SK-N-SH treated with all-trans-retinoic acid at 6 μM for 48 hours (cell line): ENCODE results near the gene DNAAF5.

Source experiments
- ATAC-seq: fragments of 200-7000 bp; cut with Tn5 transposase; 3 replicates; pipeline ENCODE4 v1.9.1; 2020; ENCODE audit warnings: mild to moderate bottlenecking, moderate library complexity
- ARNTL ChIP-seq: fragments of 450-650 bp; formaldehyde crosslinking; IDR thresholded peaks from 2 replicates; pipeline ENCODE4 v1.5.0; 2020; ENCODE audit warnings: low read depth, mild to moderate bottlenecking, moderate library complexity, borderline replicate concordance
- BACH2 ChIP-seq: fragments of 250-450 bp; sonication (Bioruptor Pico); IDR thresholded peaks from 2 replicates; pipeline ENCODE4 v1.9.0; 2021; ENCODE audit warnings: mild to moderate bottlenecking, borderline replicate concordance
- CREB5 ChIP-seq: fragments of 250-450 bp; sonication (Bioruptor Pico); IDR thresholded peaks from 2 replicates; pipeline ENCODE4 v1.5.1; 2020; ENCODE audit warnings: low read depth, mild to moderate bottlenecking, moderate library complexity
- CSRNP3 ChIP-seq: fragments of 250-450 bp; sonication (Bioruptor Pico); IDR thresholded peaks from 2 replicates; pipeline ENCODE4 v1.5.1; 2021; ENCODE audit warnings: mild to moderate bottlenecking, moderate library complexity
- ESRRG ChIP-seq: fragments of 250-450 bp; sonication (Bioruptor Pico); IDR thresholded peaks from 2 replicates; pipeline ENCODE4 v1.6.1; 2021; ENCODE audit warnings: mild to moderate bottlenecking
- GLIS3 ChIP-seq: fragments of 250-450 bp; sonication (Bioruptor Pico); IDR thresholded peaks from 2 replicates; pipeline ENCODE4 v1.5.0; 2020; ENCODE audit warnings: mild to moderate bottlenecking, moderate library complexity
- ISL1 ChIP-seq: fragments of 250-450 bp; sonication (Bioruptor Pico); IDR thresholded peaks from 2 replicates; pipeline ENCODE4 v2.1.2; 2022; ENCODE audit warnings: mild to moderate bottlenecking, moderate library complexity
- PPARA ChIP-seq: fragments of 250-450 bp; sonication (Bioruptor Pico); IDR thresholded peaks from 2 replicates; pipeline ENCODE4 v1.5.0; 2020; ENCODE audit warnings: mild to moderate bottlenecking, borderline replicate concordance
- RARB ChIP-seq: fragments of 250-450 bp; sonication (Bioruptor Pico); IDR thresholded peaks from 2 replicates; pipeline ENCODE4 v1.8.0; 2021; ENCODE audit warnings: mild to moderate bottlenecking, moderate library complexity
- SNAI2 ChIP-seq: fragments of 250-450 bp; sonication (Bioruptor Pico); IDR thresholded peaks from 2 replicates; pipeline ENCODE4 v1.5.0; 2020; ENCODE audit warnings: mild to moderate bottlenecking, moderate library complexity
- TCF4 ChIP-seq: fragments of 250-450 bp; sonication (Bioruptor Pico); IDR thresholded peaks from 2 replicates; pipeline ENCODE4 v1.8.0; 2021; ENCODE audit warnings: mild to moderate bottlenecking, moderate library complexity, borderline replicate concordance
- TOX ChIP-seq: fragments of 250-450 bp; sonication (Bioruptor Pico); IDR thresholded peaks from 2 replicates; pipeline ENCODE4 v1.8.0; 2021; ENCODE audit warnings: mild to moderate bottlenecking, moderate library complexity, borderline replicate concordance
- TSHZ2 ChIP-seq: fragments of 250-450 bp; sonication (Bioruptor Pico); IDR thresholded peaks from 2 replicates; pipeline ENCODE4 v1.5.0; 2020; ENCODE audit warnings: mild to moderate bottlenecking, moderate library complexity
- ZFP3 ChIP-seq: fragments of 250-450 bp; sonication (Bioruptor Pico); IDR thresholded peaks from 2 replicates; pipeline ENCODE4 v1.5.0; 2020; ENCODE audit warnings: mild to moderate bottlenecking, moderate library complexity
- ZFP30 ChIP-seq: fragments of 450-650 bp; formaldehyde crosslinking; IDR thresholded peaks from 2 replicates; pipeline ENCODE4 v1.5.0; 2022; ENCODE audit warnings: mild to moderate bottlenecking, moderate library complexity
- ZNF565 ChIP-seq: fragments of 450-650 bp; formaldehyde crosslinking; conservative IDR thresholded peaks from 2 replicates; pipeline ENCODE4 v1.5.0; 2020; ENCODE audit warnings: low read depth, mild to moderate bottlenecking, moderate library complexity
- ZNF70 ChIP-seq: fragments of 450-650 bp; formaldehyde crosslinking; IDR thresholded peaks from 2 replicates; pipeline ENCODE4 v1.5.0; 2020; ENCODE audit warnings: mild to moderate bottlenecking, moderate library complexity
- ZNF8 ChIP-seq: fragments of 450-650 bp; formaldehyde crosslinking; IDR thresholded peaks from 2 replicates; pipeline ENCODE4 v1.5.0; 2020; ENCODE audit warnings: mild to moderate bottlenecking, moderate library complexity

Gene DNAAF5

GRCh38 chr7:833601-834258 is 107.2 kb downstream of the DNAAF5 start:
- TF ChIP-seq CREB5 (CRISPR knock-in tag): no peak
- no peak for TF ChIP-seq ZFP30 (CRISPR knock-in tag)
- TF ChIP-seq TSHZ2 (CRISPR knock-in tag): no peak
- TF ChIP-seq TCF4: no peak
- TF ChIP-seq TOX (CRISPR knock-in tag): no peak
- TF ChIP-seq ISL1: no peak
- TF ChIP-seq ZNF70: no peak
- TF ChIP-seq SNAI2 (CRISPR knock-in tag): no peak
- TF ChIP-seq GLIS3 (CRISPR knock-in tag): no peak
- no peak for TF ChIP-seq RARB (CRISPR knock-in tag)
- no peak for TF ChIP-seq CSRNP3
- no peak for TF ChIP-seq ZNF565 (CRISPR knock-in tag)
- no peak for ATAC-seq

GRCh38 chr7:834277-834676 is 107.8 kb downstream of the DNAAF5 start:
- no peak for TF ChIP-seq ZFP3
- no peak for TF ChIP-seq ZNF8
- TF ChIP-seq ZFP30 (CRISPR knock-in tag): no peak
- TF ChIP-seq RARB (CRISPR knock-in tag): no peak
- no peak for TF ChIP-seq ESRRG (CRISPR knock-in tag)
- TF ChIP-seq PPARA (CRISPR knock-in tag): no peak
- TF ChIP-seq CREB5 (CRISPR knock-in tag): no peak
- TF ChIP-seq ARNTL (CRISPR knock-in tag): no peak
- TF ChIP-seq CSRNP3: no peak
- no peak for TF ChIP-seq TOX (CRISPR knock-in tag)
- no peak for TF ChIP-seq ZNF565 (CRISPR knock-in tag)
- no peak for TF ChIP-seq TSHZ2 (CRISPR knock-in tag)
- TF ChIP-seq GLIS3 (CRISPR knock-in tag): no peak
- TF ChIP-seq ZNF70: no peak
- TF ChIP-seq BACH2 (CRISPR knock-in tag): no peak

More at GRCh38 chr7:834277-834676, 107.8 kb downstream of the DNAAF5 start:
- ATAC-seq: no peak
